Caco-2 (cell line): ENCODE measurements around the gene SMR3B. TPM values are rescaled to one million over a fixed set of nuclear protein-coding genes. Genes with fewer than 3 reads are reported as not detected.

Experiments used
- BruUV-seq: library from RNA; stranded (reverse); fragments of 400-500 nt; replicated peaks from 2 replicates; lab custom pipeline; 2021; lab: Mats Ljungman, UMichigan
- CTCF ChIA-PET: fragments of 300-600 bp; sonication (Branson Sonifier 250); formaldehyde crosslinking; loops from one replicate; lab custom pipeline; 2022; ENCODE audit warnings: antibody characterized with exemption; lab: Charles Lee
- POLR2A ChIA-PET: fragments of 300-600 bp; sonication (Branson Sonifier 250); formaldehyde crosslinking; loops from one replicate; lab custom pipeline; 2022; ENCODE audit warnings: antibody characterized with exemption; lab: Charles Lee
- DNase-seq, 2 experiments: peaks; one replicate each; pipeline versions ENCODE4 v3.0.0 to v3.0.0-alpha.2; 2020 to 2022
- H3K27me3 ChIP-seq: replicated peaks from 2 replicates; pipeline ENCODE4 v1.6.0; 2011; ENCODE audit warnings: low read length; ENCODE audit not compliant: control insufficient read depth, insufficient read depth
- H3K36me3 ChIP-seq: 2 replicates; pipeline ENCODE4 v1.5.1; 2011; ENCODE audit warnings: low read length; ENCODE audit not compliant: control insufficient read depth, insufficient read depth
- H3K4me1 ChIP-seq: fragments of 250-450 bp; sonication (Bioruptor Pico); 2 replicates; pipeline ENCODE4 v1.5.1; 2020; ENCODE audit warnings: mild to moderate bottlenecking
- H3K4me3 ChIP-seq: 2 replicates; pipeline ENCODE4 v1.5.1; 2011; ENCODE audit warnings: low read depth, mild to moderate bottlenecking, control low read depth, low read length
- H3K9me3 ChIP-seq: fragments of 250-450 bp; sonication (Bioruptor Pico); 2 replicates; pipeline ENCODE4 v1.5.1; 2020; ENCODE audit warnings: mild to moderate bottlenecking, moderate library complexity
- H3K27ac Mint-ChIP-seq: one replicate; pipeline ENCODE4 v1.8.0; 2022; ENCODE audit warnings: mixed read lengths; ENCODE audit not compliant: unreplicated experiment
- H3K27me3 Mint-ChIP-seq: one replicate; pipeline ENCODE4 v1.8.0; 2022; ENCODE audit warnings: mixed read lengths; ENCODE audit not compliant: insufficient read depth, unreplicated experiment
- H3K36me3 Mint-ChIP-seq: one replicate; pipeline ENCODE4 v1.8.0; 2022; ENCODE audit warnings: mild to moderate bottlenecking, mixed read lengths; ENCODE audit not compliant: insufficient read depth, unreplicated experiment
- H3K4me1 Mint-ChIP-seq: one replicate; pipeline ENCODE4 v1.8.0; 2022; ENCODE audit warnings: low read depth, mixed read lengths; ENCODE audit not compliant: unreplicated experiment
- H3K4me3 Mint-ChIP-seq: one replicate; pipeline ENCODE4 v1.8.0; 2022; ENCODE audit warnings: mild to moderate bottlenecking, moderate library complexity, mixed read lengths; ENCODE audit not compliant: unreplicated experiment
- H3K9me3 Mint-ChIP-seq: one replicate; pipeline ENCODE4 v1.8.0; 2022; ENCODE audit warnings: mixed read lengths; ENCODE audit not compliant: unreplicated experiment
- CTCF ChIP-seq, 2 experiments: fragments of 200-600 bp in 1 of 2; IDR thresholded peaks; 1 replicate in 1 of 2; 2 replicates in 1 of 2; pipeline versions ENCODE4 v1.5.1 to v1.8.0; 2011 to 2022; ENCODE audit warnings: antibody characterized with exemption in 1 of 2, control low read depth in 1 of 2, inconsistent platforms in 1 of 2, low read depth in 1 of 2, low read length in 1 of 2, mild to moderate bottlenecking in 1 of 2, moderate library complexity in 1 of 2; ENCODE audit not compliant: insufficient read depth in 1 of 2, severe bottlenecking in 1 of 2, unreplicated experiment in 1 of 2
- intact Hi-C: fragments of 100-400 bp; cut with micrococcal nuclease; formaldehyde crosslinking; loops from one replicate; pipeline ENCODE4 v1.10.0; 2022; ENCODE audit not compliant: unreplicated experiment
- total RNA-seq: library from RNA; stranded (reverse); gene quantifications from 2 replicates; pipeline ENCODE4 v1.2.3, GENCODE V29; 2022

Gene SMR3B
- total RNA-seq, 1 experiment from 2014 or later = not detected

DNA sequence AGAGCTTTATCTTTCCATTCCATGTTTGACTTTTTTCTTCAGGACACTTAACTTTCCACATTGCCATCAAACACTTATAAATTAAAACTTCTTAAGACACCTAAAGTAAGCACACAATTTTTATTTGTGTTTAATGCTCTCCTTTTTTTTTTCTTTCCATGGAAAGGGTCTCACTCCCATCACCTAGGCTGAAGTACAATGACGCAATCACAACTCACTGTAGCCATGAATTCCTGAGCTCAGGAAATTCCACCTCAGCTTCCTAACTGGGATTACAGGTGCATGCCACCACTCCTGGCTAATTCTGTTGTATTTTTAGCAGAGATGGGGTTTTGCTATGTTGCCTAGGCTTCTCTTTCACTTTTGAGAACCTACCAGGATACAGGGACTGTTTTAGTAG is 15.1 kb upstream of the SMR3B start:
- H3K27ac Mint-ChIP-seq = no peak overlapping the region
- no peak for TF ChIP-seq CTCF (IDR thresholded peaks at IDR 0.05; ENCODE audit: insufficient read depth in 1 of 2, low read depth in 1 of 2, low read length in 1 of 2, severe bottlenecking in 1 of 2, unreplicated experiment in 1 of 2)
- H3K27me3 Mint-ChIP-seq = no peaks in the 10 kb centered on the region
- H3K36me3 Mint-ChIP-seq = no peaks in the 10 kb centered on the region
- H3K4me1 Mint-ChIP-seq = no peaks in the 10 kb centered on the region
- Histone ChIP-seq H3K9me3 (no peaks in the 10 kb centered on the region), H3K4me3 (no peak overlapping the region), H3K27me3 (no peaks in the 10 kb centered on the region), H3K36me3 (no peaks in the 10 kb centered on the region), H3K4me1 (no peaks in the 10 kb centered on the region)
- CTCF ChIA-PET = no interaction called here
- POLR2A ChIA-PET = no interaction called here
- H3K4me3 Mint-ChIP-seq = no peak overlapping the region
- no peaks in the 10 kb centered on the region for H3K9me3 Mint-ChIP-seq
- intact Hi-C loops = no loop called here
- no peak for DNase-seq
- no TSS peak for BruUV-seq

DNA sequence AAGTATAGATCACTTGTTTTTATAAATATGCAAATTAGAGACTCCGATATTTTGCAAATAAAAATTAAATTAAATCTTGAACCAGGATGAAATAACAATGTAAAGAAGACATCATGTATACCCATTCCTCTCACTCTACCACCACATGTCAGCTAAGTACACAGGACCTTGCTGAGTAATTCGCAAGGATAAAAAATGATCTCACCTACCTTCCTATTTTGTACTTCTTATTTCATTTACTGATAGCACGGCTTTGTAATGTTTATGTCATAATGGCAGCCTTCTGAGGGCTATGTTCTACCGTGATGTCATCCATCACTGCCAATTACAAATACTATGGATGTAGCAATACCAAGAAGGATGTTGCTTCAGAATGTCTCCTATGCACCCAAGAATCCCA is 10.9 kb upstream of the SMR3B start:
- ChIA-PET POLR2A (no interaction called here), CTCF (no interaction called here)
- Histone ChIP-seq H3K9me3 (no peaks in the 10 kb centered on the region), H3K36me3 (no peaks in the 10 kb centered on the region), H3K27me3 (no peaks in the 10 kb centered on the region), H3K4me3 (no peak overlapping the region), H3K4me1 (no peaks in the 10 kb centered on the region)
- H3K4me1 Mint-ChIP-seq = no peaks in the 10 kb centered on the region
- no peak for TF ChIP-seq CTCF (IDR thresholded peaks at IDR 0.05; ENCODE audit: insufficient read depth in 1 of 2, low read depth in 1 of 2, low read length in 1 of 2, severe bottlenecking in 1 of 2, unreplicated experiment in 1 of 2)
- no TSS peak for BruUV-seq
- no peaks in the 10 kb centered on the region for H3K9me3 Mint-ChIP-seq
- intact Hi-C loops = no loop called here
- no peak for DNase-seq
- H3K4me3 Mint-ChIP-seq = no peak overlapping the region
- H3K36me3 Mint-ChIP-seq = no peaks in the 10 kb centered on the region
- H3K27me3 Mint-ChIP-seq = peaks cover 3% of the 10 kb centered on the region
- no peak overlapping the region for H3K27ac Mint-ChIP-seq

- H3K36me3 ChIP-seq = no peaks in the 10 kb centered on the region
- Mint-ChIP-seq H3K4me1 (no peaks in the 10 kb centered on the region), H3K9me3 (no peaks in the 10 kb centered on the region), H3K27ac (no peak overlapping the region), H3K4me3 (no peak overlapping the region), H3K36me3 (no peaks in the 10 kb centered on the region), H3K27me3 (peaks cover 3% of the 10 kb centered on the region)
- H3K27me3 ChIP-seq = no peaks in the 10 kb centered on the region
- H3K4me1 ChIP-seq = no peaks in the 10 kb centered on the region
- no peaks in the 10 kb centered on the region for H3K9me3 ChIP-seq
- intact Hi-C loops = no loop called here
- H3K4me3 ChIP-seq = no peak overlapping the region
- no TSS peak for BruUV-seq
- ChIA-PET POLR2A (no interaction called here), CTCF (no interaction called here)
- no peak for DNase-seq
- no peak for TF ChIP-seq CTCF (IDR thresholded peaks at IDR 0.05; ENCODE audit: insufficient read depth in 1 of 2, low read depth in 1 of 2, low read length in 1 of 2, severe bottlenecking in 1 of 2, unreplicated experiment in 1 of 2)
Observed at GRCh38 chr4:70372760-70373159, 10.2 kb upstream of the SMR3B start.
